Measurements from ENCODE around the gene CMPK1. TPM values are rescaled to one million over a fixed set of nuclear protein-coding genes. Genes with fewer than 3 reads are reported as not detected.
A peak's percentile ranks its signal among the peaks of the same experiment; 100 is the strongest.

Gene CMPK1
- total and polyA plus RNA-seq, 2 experiments from 2014 or later, result 114 to 206 TPM

DNA sequence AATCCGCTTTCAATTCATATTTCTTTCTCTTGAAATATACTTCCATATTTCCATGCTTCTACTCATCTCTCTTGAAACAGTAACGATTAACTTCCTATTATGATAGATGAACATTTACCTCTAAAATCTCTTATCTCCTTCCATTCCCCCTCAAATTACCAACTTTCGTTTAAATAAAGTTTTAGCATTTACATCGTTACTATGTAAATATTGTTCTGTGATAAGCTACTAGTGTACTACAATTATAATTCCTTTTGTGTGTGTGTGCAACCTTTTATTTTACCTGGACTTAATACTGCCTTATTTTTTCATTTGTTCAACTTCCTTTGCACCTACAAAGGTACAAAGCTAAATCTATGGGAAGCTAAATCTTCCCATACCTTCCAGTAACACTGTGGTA is 87.0 kb downstream of the CMPK1 start:
- WGBS (ENCODE audit: low lambda C conversion rate, missing lambda C conversion rate), result 83% methylated on average over 4 of the region's 4 CpGs
- no peaks in the 10 kb centered on the region for H3K9me3 ChIP-seq (ENCODE audit: low read depth)
- no peak for DNase-seq (ENCODE audit: low spot score)

DNA sequence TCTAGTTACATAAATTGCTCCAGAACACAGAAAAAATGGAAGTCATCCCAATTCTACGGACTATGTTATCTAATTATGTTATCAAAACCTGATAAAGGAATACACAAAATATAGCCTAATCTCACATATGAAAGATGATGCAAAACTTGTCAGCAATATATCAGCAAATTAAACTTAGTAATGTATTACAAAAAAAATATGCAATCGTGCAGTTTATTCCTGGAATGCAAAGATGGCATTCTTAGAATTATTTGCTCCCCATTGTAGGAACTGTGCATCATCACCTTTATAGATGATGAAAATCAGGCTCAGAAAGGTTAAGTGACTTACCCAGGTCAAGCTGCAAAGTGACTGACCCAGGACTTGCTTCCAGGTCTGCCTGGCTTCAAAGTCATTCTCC is 90.3 kb downstream of the CMPK1 start:
- Histone ChIP-seq H4K20me1 (ENCODE audit: insufficient read depth, poor library complexity, severe bottlenecking) (no peaks in the 10 kb centered on the region), H3K4me2 (no peak overlapping the region), H3K4me1 (ENCODE audit: insufficient read depth) (no peaks in the 10 kb centered on the region), H3K9me3 (ENCODE audit: low read depth) (no peaks in the 10 kb centered on the region), H3K27me3 (peaks cover 53% of the 10 kb centered on the region), H3K4me3 (no peak overlapping the region), H3K9me2 (replicated peaks; ENCODE audit: insufficient read depth) (no peaks in the 10 kb centered on the region), H3K27ac (no peak overlapping the region), H3K36me3 (replicated peaks; ENCODE audit: insufficient read depth, low read depth) (no peaks in the 10 kb centered on the region), H3K79me2 (no peaks in the 10 kb centered on the region), H2AFZ (no peak overlapping the region)
- no peak for TF ChIP-seq EZH2phosphoT487 (IDR thresholded peaks at IDR 0.05; ENCODE audit: low read depth, severe bottlenecking, unreplicated experiment)
- TF ChIP-seq, protein P1, sequence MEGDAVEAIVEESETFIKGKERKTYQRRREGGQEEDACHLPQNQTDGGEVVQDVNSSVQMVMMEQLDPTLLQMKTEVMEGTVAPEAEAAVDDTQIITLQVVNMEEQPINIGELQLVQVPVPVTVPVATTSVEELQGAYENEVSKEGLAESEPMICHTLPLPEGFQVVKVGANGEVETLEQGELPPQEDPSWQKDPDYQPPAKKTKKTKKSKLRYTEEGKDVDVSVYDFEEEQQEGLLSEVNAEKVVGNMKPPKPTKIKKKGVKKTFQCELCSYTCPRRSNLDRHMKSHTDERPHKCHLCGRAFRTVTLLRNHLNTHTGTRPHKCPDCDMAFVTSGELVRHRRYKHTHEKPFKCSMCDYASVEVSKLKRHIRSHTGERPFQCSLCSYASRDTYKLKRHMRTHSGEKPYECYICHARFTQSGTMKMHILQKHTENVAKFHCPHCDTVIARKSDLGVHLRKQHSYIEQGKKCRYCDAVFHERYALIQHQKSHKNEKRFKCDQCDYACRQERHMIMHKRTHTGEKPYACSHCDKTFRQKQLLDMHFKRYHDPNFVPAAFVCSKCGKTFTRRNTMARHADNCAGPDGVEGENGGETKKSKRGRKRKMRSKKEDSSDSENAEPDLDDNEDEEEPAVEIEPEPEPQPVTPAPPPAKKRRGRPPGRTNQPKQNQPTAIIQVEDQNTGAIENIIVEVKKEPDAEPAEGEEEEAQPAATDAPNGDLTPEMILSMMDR (IDR thresholded peaks at IDR 0.05; ENCODE audit: poor library complexity), result no peak
- no peak for DNase-seq (ENCODE audit: low spot score)
- WGBS (ENCODE audit: low lambda C conversion rate, missing lambda C conversion rate), result 48% methylated on average over 2 of the region's 2 CpGs

More for the DNA sequence above, 87.0 kb downstream of the CMPK1 start:
- H3K4me2 ChIP-seq, result no peak overlapping the region
- no peak overlapping the region for H3K4me3 ChIP-seq
- H3K36me3 ChIP-seq (replicated peaks; ENCODE audit: insufficient read depth, low read depth), result no peaks in the 10 kb centered on the region
- peaks cover 58% of the 10 kb centered on the region for H3K27me3 ChIP-seq
- no peaks in the 10 kb centered on the region for H3K9me2 ChIP-seq (replicated peaks; ENCODE audit: insufficient read depth)
- H4K20me1 ChIP-seq (ENCODE audit: insufficient read depth, poor library complexity, severe bottlenecking), result no peaks in the 10 kb centered on the region
- TF ChIP-seq EZH2 (IDR thresholded peaks at IDR 0.05; ENCODE audit: borderline replicate concordance) (no peak), EZH2phosphoT487 (IDR thresholded peaks at IDR 0.05; ENCODE audit: low read depth, severe bottlenecking, unreplicated experiment) (no peak)
- TF ChIP-seq, protein P1 (IDR thresholded peaks at IDR 0.05; ENCODE audit: poor library complexity), result no peak
- H3K79me2 ChIP-seq, result no peaks in the 10 kb centered on the region
- H2AFZ ChIP-seq, result no peak overlapping the region
- H3K4me1 ChIP-seq (ENCODE audit: insufficient read depth), result no peaks in the 10 kb centered on the region
- H3K27ac ChIP-seq, result no peak overlapping the region

DNA sequence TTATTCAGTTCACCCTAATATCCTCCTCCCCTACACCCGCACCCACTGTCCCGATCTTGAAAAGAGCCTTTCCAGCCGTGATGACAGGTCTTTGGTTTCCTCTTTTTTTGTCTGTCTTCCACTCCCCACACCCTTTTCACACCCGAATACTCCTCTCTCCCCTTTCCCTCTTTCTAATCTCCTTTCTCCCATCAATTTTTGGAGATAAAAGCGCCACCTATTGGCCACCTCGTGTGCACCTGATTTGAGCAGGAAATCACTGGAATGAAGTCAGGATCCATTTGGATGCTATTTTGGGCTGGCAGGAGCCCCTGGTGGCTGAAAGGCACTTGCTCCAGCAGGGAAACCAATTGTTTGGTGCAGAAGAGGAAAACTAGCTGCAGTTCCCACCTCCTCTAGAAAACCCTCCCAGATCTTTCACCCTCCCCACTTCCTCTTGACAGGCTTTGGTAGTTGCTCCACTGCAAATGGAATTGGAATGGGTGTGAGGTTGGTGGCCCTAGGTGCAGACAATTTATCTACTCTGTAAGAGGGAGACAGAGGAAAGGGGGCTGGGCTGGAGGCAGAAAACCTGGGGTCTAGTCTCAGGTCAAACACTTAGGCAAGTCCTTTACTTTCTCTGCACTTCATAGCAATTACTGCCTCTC is 90.9 kb downstream of the CMPK1 start:
- Histone ChIP-seq H2AFZ (no peak overlapping the region), H3K27ac (no peak overlapping the region), H3K9me3 (ENCODE audit: low read depth) (no peaks in the 10 kb centered on the region), H3K36me3 (replicated peaks; ENCODE audit: insufficient read depth, low read depth) (no peaks in the 10 kb centered on the region), H3K9me2 (replicated peaks; ENCODE audit: insufficient read depth) (no peaks in the 10 kb centered on the region), H3K4me2 (no peak overlapping the region), H3K4me1 (ENCODE audit: insufficient read depth) (no peaks in the 10 kb centered on the region), H3K4me3 (no peak overlapping the region), H3K27me3 (peaks cover 53% of the 10 kb centered on the region), H4K20me1 (ENCODE audit: insufficient read depth, poor library complexity, severe bottlenecking) (no peaks in the 10 kb centered on the region), H3K79me2 (no peaks in the 10 kb centered on the region)
- TF ChIP-seq EZH2phosphoT487 (IDR thresholded peaks at IDR 0.05; ENCODE audit: low read depth, severe bottlenecking, unreplicated experiment), result no peak
- TF ChIP-seq, protein P1 (IDR thresholded peaks at IDR 0.05; ENCODE audit: poor library complexity), result peak; percentile 84
- 10% methylated on average over 6 of the region's 6 CpGs for WGBS (ENCODE audit: low lambda C conversion rate, missing lambda C conversion rate)
- DNase-seq (ENCODE audit: low spot score), result peak; percentile 66

Other genes with a start within 250 kb of the CMPK1 start
- gene CYP4A22, start 196.3 kb upstream of the CMPK1 start, total RNA-seq, result 0.83 and 2.6 TPM in 2 replicates
- gene CYP4A22, start 196.3 kb upstream of the CMPK1 start, polyA plus RNA-seq, result 3.9 and 7.3 TPM in 2 replicates
- 0.37 TPM in 1 of 2 replicates, not detected in the other for gene PDZK1IP1, start 143.8 kb upstream of the CMPK1 start, total RNA-seq
- 0.71 TPM in 1 of 2 replicates, not detected in the other for gene PDZK1IP1, start 143.8 kb upstream of the CMPK1 start, polyA plus RNA-seq
- gene TAL1, start 101.6 kb upstream of the CMPK1 start, total RNA-seq, result 0.08 and 0.13 TPM in 2 replicates
- 0.68 TPM in 1 of 2 replicates, not detected in the other for gene TAL1, start 101.6 kb upstream of the CMPK1 start, polyA plus RNA-seq
- 6.1 and 9.0 TPM in 2 replicates for gene STIL, start 19.6 kb upstream of the CMPK1 start, total RNA-seq
- 2.5 and 3.8 TPM in 2 replicates for gene STIL, start 19.6 kb upstream of the CMPK1 start, polyA plus RNA-seq
- gene FOXE3, start 82.5 kb downstream of the CMPK1 start, total RNA-seq, result not detected in 2 replicates
- not detected in 2 replicates for gene FOXE3, start 82.5 kb downstream of the CMPK1 start, polyA plus RNA-seq
- gene FOXD2, start 104.3 kb downstream of the CMPK1 start, total RNA-seq, result 1.5 and 1.6 TPM in 2 replicates
- gene FOXD2, start 104.3 kb downstream of the CMPK1 start, polyA plus RNA-seq, result 1.0 and 1.4 TPM in 2 replicates

Measured in hepatocyte (in vitro differentiated cells).